Glutamatergic neuron (in vitro differentiated cells): ENCODE data around the gene NT5DC3. TPM values are rescaled to one million over a fixed set of nuclear protein-coding genes. Genes with fewer than 3 reads are reported as not detected.

ENCODE experiments used
- DNase-seq: peaks from one replicate; pipeline ENCODE4 v3.0.0; 2022
- H3K27ac Mint-ChIP-seq: one replicate; pipeline ENCODE4 v1.8.0; 2020; ENCODE audit warnings: mild to moderate bottlenecking, mixed read lengths, inconsistent platforms; ENCODE audit not compliant: unreplicated experiment
- H3K27me3 Mint-ChIP-seq: one replicate; pipeline ENCODE4 v1.8.0; 2020; ENCODE audit warnings: mild to moderate bottlenecking, moderate library complexity, mixed read lengths, inconsistent platforms; ENCODE audit not compliant: unreplicated experiment
- H3K36me3 Mint-ChIP-seq: one replicate; pipeline ENCODE4 v1.8.0; 2020; ENCODE audit warnings: mild to moderate bottlenecking, mixed read lengths, inconsistent platforms; ENCODE audit not compliant: unreplicated experiment
- H3K4me1 Mint-ChIP-seq: one replicate; pipeline ENCODE4 v1.8.0; 2020; ENCODE audit warnings: mild to moderate bottlenecking, low read depth, mixed read lengths, inconsistent platforms; ENCODE audit not compliant: unreplicated experiment
- H3K4me3 Mint-ChIP-seq: one replicate; pipeline ENCODE4 v1.8.0; 2020; ENCODE audit warnings: mild to moderate bottlenecking, mixed read lengths, inconsistent platforms; ENCODE audit not compliant: unreplicated experiment
- H3K9me3 Mint-ChIP-seq: one replicate; pipeline ENCODE4 v1.8.0; 2020; ENCODE audit warnings: mild to moderate bottlenecking, moderate library complexity, mixed read lengths, inconsistent platforms; ENCODE audit not compliant: unreplicated experiment
- total RNA-seq: library from RNA; stranded (reverse); fragmentation: NEBNext Ultra II Directional; extraction: Animal tissue kit (Norgen Biotek cat#: 25700); gene quantifications from one replicate; pipeline ENCODE4 v1.2.1, GENCODE V29; 2021; ENCODE audit not compliant: unreplicated experiment
- TF ChIP-seq, protein P1 (sequence below): fragments of 200-600 bp; sonication (generic); IDR thresholded peaks from one replicate; pipeline ENCODE4 v1.5.0; 2021; ENCODE audit not compliant: partially characterized antibody, unreplicated experiment

NT5DC3 gene
- total RNA-seq, 1 donor from 2014 or later: 2.1 TPM

DNA sequence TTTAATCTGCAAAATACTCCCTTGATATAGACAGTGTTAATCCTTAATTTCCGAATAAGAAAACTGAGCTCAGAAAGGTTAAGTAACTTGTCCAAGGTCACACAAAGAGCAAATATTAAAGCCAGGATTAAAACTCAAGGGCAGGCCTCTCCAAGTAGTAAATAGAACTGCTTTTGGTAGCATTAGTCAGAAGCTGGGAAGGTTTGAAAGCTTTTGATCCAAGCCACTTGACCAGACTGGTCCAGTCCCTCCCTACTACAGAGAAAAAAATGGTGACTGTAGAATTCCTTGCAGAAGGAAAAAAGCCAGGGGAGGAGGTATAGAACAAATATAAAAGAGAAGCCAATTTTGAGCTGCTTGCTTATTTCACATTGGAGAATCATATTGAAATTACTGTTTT lies 111.5 kb downstream of the NT5DC3 start:
- Mint-ChIP-seq H3K4me1 (no peaks in the 10 kb centered on the region), H3K9me3 (no peaks in the 10 kb centered on the region), H3K36me3 (no peaks in the 10 kb centered on the region), H3K27me3 (no peaks in the 10 kb centered on the region), H3K27ac (no peak overlapping the region), H3K4me3 (no peak overlapping the region)
- DNase-seq: no peak
- TF ChIP-seq, protein P1, sequence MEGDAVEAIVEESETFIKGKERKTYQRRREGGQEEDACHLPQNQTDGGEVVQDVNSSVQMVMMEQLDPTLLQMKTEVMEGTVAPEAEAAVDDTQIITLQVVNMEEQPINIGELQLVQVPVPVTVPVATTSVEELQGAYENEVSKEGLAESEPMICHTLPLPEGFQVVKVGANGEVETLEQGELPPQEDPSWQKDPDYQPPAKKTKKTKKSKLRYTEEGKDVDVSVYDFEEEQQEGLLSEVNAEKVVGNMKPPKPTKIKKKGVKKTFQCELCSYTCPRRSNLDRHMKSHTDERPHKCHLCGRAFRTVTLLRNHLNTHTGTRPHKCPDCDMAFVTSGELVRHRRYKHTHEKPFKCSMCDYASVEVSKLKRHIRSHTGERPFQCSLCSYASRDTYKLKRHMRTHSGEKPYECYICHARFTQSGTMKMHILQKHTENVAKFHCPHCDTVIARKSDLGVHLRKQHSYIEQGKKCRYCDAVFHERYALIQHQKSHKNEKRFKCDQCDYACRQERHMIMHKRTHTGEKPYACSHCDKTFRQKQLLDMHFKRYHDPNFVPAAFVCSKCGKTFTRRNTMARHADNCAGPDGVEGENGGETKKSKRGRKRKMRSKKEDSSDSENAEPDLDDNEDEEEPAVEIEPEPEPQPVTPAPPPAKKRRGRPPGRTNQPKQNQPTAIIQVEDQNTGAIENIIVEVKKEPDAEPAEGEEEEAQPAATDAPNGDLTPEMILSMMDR: no peak

DNA sequence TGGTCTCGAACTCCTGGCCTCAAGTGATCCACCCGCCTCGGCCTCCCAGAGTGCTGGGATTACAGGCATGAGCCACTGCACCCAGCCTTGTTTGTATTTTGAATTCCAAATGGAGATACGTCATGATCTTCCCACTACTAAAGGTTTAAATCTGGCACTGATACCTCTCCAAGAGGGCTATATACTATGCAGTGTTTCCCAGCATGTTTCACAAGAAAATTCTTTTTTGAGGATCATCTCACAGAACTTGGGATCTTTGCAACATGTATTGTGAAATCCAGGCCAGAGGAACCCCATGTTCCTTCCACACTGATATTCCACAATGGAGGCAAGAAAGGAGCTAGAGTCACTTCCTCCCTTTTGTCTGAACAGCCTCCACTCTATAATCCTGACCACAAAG lies 112.7 kb downstream of the NT5DC3 start:
- H3K4me1 Mint-ChIP-seq: no peaks in the 10 kb centered on the region
- H3K27me3 Mint-ChIP-seq: no peaks in the 10 kb centered on the region
- H3K36me3 Mint-ChIP-seq: no peaks in the 10 kb centered on the region
- TF ChIP-seq, protein P1: no peak
- no peak overlapping the region for H3K27ac Mint-ChIP-seq
- no peaks in the 10 kb centered on the region for H3K9me3 Mint-ChIP-seq
- DNase-seq: no peak
- H3K4me3 Mint-ChIP-seq: no peak overlapping the region

DNA sequence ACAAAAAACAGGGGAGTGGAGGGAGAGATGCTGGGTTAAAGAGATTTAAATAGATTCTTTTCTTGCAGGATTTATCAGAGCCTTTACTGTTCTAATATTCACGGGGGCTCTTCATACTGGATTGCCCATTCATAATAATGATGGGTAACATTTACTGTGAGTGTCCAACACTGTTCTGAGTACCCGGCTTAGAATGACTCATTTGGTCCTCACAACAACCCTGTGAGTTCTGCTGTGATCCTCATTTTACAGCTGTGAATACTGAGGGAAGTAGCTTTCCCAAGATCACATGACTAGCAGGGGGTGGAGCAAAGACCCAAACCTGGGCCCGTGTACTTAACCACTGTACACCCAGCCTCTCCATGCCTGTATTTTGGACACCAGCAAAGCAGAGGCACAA lies 113.4 kb downstream of the NT5DC3 start:
- Mint-ChIP-seq H3K27me3 (no peaks in the 10 kb centered on the region), H3K4me3 (no peak overlapping the region), H3K36me3 (no peaks in the 10 kb centered on the region), H3K4me1 (no peaks in the 10 kb centered on the region), H3K27ac (no peak overlapping the region), H3K9me3 (no peaks in the 10 kb centered on the region)
- DNase-seq: no peak
- TF ChIP-seq, protein P1: no peak

DNA sequence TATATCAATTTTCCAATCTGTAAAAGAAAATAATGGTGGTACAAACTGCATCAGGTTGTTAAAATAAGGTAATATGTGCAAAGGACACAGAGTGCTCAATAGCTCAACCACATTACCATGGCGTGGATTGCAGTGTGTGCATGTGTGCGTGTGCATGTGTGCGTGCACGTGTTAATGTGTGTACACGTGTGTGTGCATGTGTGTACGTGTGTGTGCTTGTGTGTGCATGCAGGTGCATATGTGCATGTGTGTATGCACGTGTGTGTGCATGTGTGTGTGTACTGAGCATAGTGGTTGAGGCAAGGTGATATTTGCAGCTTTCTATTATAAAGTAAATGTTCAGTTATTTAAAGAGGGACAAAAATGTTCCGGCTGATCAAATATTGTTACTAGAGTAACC lies 115.6 kb downstream of the NT5DC3 start:
- H3K36me3 Mint-ChIP-seq: no peaks in the 10 kb centered on the region
- no peak overlapping the region for H3K27ac Mint-ChIP-seq
- no peaks in the 10 kb centered on the region for H3K4me1 Mint-ChIP-seq
- H3K9me3 Mint-ChIP-seq: peaks cover 1% of the 10 kb centered on the region
- TF ChIP-seq, protein P1: no peak
- no peak for DNase-seq
- no peaks in the 10 kb centered on the region for H3K27me3 Mint-ChIP-seq
- no peak overlapping the region for H3K4me3 Mint-ChIP-seq

Other genes with a start within 250 kb of the NT5DC3 start
- 231 TPM for gene HSP90B1, start 89.2 kb upstream of the NT5DC3 start, total RNA-seq
- 56.8 TPM for gene TDG, start 124.6 kb upstream of the NT5DC3 start, total RNA-seq
- not detected for gene GLT8D2, start 209.0 kb upstream of the NT5DC3 start, total RNA-seq
- gene HCFC2, start 223.3 kb upstream of the NT5DC3 start, total RNA-seq: 25.1 TPM